ENCODE results near the gene NR1D1. TPM values are rescaled to one million over a fixed set of nuclear protein-coding genes. Genes with fewer than 3 reads are reported as not detected.

The NR1D1 gene
- total and polyA plus RNA-seq, 2 of the 13 experiments (the other 11 are each of a cell fraction or from before 2014, with no cell fraction given) = 2.1 to 2.7 TPM

DNA sequence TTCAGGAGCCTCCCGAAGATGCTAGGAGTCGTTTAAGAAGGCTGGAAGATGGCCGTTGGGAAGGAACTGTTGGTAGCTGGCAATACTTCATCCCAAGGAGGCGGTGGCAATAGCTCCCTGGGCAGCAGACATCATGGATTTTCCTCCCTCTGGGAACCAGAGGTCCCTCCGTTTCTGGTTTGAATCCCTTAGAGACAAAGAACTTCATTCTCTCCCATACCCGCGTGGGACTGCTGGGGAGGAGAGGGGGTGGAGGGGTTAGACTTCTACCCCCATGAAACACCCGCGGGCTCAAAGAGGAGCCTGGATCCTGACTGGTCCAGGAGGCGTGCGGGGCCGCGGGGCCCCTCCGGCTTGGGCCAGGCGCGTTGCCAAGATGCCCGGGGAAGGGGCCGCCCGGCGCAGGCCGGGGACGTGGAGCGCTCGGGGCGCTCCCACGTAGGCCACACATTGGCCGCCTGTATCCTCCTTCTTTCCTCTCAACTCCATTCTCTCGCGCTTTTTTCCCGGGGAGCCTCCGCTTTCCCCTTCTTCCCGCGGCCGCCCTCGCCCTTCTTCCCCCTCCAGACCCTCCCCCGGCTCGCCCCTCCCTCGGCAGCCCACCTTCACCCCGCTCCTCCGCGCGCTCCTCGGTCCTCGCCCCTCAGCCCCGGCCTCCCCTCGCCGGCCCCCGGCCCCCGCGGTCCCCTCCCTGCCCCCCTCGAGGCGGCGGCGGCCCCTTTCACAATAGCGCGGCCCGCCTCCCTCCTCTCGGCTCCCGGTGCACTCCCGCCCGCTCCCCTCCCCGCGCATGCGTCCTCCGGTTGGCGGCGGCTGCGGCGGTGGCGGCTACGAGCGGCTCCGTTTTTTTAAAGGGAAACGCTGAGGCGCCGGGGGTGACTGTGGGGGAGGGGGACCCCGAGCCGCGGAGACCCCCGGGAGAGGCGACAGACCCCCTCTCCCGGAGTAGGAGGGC, 21.1 kb upstream of the NR1D1 start, which contains the start of gene MSL1 (continued):
- TF ChIP-seq, protein P1, sequence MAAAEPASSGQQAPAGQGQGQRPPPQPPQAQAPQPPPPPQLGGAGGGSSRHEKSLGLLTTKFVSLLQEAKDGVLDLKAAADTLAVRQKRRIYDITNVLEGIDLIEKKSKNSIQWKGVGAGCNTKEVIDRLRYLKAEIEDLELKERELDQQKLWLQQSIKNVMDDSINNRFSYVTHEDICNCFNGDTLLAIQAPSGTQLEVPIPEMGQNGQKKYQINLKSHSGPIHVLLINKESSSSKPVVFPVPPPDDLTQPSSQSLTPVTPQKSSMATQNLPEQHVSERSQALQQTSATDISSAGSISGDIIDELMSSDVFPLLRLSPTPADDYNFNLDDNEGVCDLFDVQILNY (CRISPR knock-in tag; conservative IDR thresholded peaks at IDR 0.05) = no peak
- no peak; the same call in 1 of the 2 replicates for TF ChIP-seq KLF9 (CRISPR knock-in tag; IDR thresholded peaks at IDR 0.05; ENCODE audit: low read depth)
- no peak for TF ChIP-seq MIER3 (CRISPR knock-in tag; IDR thresholded peaks at IDR 0.05; ENCODE audit: borderline replicate concordance)
- TF ChIP-seq ZIK1 (CRISPR knock-in tag; IDR thresholded peaks at IDR 0.05; ENCODE audit: borderline replicate concordance, low read depth) = no peak
- TF ChIP-seq ZNF235 (CRISPR knock-in tag; IDR thresholded peaks at IDR 0.05; ENCODE audit: borderline replicate concordance) = no peak
- no peak for TF ChIP-seq SNRNP70 (IDR thresholded peaks at IDR 0.05; ENCODE audit: low read depth, low read length)
- TF ChIP-seq SALL2 (CRISPR knock-in tag; IDR thresholded peaks at IDR 0.05) = peak; percentile 33; the same call in 1 of the 2 replicates
- peak; percentile 54 for TF ChIP-seq PHF8 (CRISPR knock-in tag; IDR thresholded peaks at IDR 0.05)
- TF ChIP-seq ZNF343 (CRISPR knock-in tag; IDR thresholded peaks at IDR 0.05) = no peak
- no peak for TF ChIP-seq HDAC6 (IDR thresholded peaks at IDR 0.05; ENCODE audit: low read depth, low read length)
- no peak for TF ChIP-seq ESRRA (CRISPR knock-in tag; IDR thresholded peaks at IDR 0.05; ENCODE audit: low read depth)
- TF ChIP-seq SRSF9 (IDR thresholded peaks at IDR 0.05; ENCODE audit: borderline replicate concordance, insufficient read depth, low read depth, low read length, poor library complexity, severe bottlenecking) = no peak
- no peak for TF ChIP-seq ZNF10 (CRISPR knock-in tag; IDR thresholded peaks at IDR 0.05; ENCODE audit: borderline replicate concordance, low read depth)
- no peak for TF ChIP-seq HNRNPH1 (optimal IDR thresholded peaks at IDR 0.05; ENCODE audit: low read depth, low read length)
- TF ChIP-seq, protein P2, sequence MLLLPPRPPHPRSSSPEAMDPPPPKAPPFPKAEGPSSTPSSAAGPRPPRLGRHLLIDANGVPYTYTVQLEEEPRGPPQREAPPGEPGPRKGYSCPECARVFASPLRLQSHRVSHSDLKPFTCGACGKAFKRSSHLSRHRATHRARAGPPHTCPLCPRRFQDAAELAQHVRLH (CRISPR knock-in tag; IDR thresholded peaks at IDR 0.05; ENCODE audit: borderline replicate concordance, low read depth) = no peak
- no peak for TF ChIP-seq RFXAP (CRISPR knock-in tag; IDR thresholded peaks at IDR 0.05; ENCODE audit: borderline replicate concordance)
- TF ChIP-seq NFRKB (IDR thresholded peaks at IDR 0.05) = no peak
- TF ChIP-seq RNF2 (conservative IDR thresholded peaks at IDR 0.05; ENCODE audit: low read depth) = no peak
- TF ChIP-seq LCORL (IDR thresholded peaks at IDR 0.05) = no peak
- no peak for TF ChIP-seq LCORL (CRISPR knock-in tag; IDR thresholded peaks at IDR 0.05)
- no peak for TF ChIP-seq KDM3A (CRISPR knock-in tag; IDR thresholded peaks at IDR 0.05; ENCODE audit: low read depth)
- TF ChIP-seq ZFP36 (IDR thresholded peaks at IDR 0.05; ENCODE audit: borderline replicate concordance, low read depth, low read length, partially characterized antibody) = no peak
- peak; percentile 35 for TF ChIP-seq KDM2A (CRISPR knock-in tag; IDR thresholded peaks at IDR 0.05; ENCODE audit: borderline replicate concordance, low read depth)
- TF ChIP-seq POLR2A (IDR thresholded peaks at IDR 0.05; ENCODE audit: insufficient read depth in 1 of 2, low read depth in 2 of 2, low read length in 2 of 2) = peak in 1 of 2 experiments; percentile 54
- TF ChIP-seq, protein P3, sequence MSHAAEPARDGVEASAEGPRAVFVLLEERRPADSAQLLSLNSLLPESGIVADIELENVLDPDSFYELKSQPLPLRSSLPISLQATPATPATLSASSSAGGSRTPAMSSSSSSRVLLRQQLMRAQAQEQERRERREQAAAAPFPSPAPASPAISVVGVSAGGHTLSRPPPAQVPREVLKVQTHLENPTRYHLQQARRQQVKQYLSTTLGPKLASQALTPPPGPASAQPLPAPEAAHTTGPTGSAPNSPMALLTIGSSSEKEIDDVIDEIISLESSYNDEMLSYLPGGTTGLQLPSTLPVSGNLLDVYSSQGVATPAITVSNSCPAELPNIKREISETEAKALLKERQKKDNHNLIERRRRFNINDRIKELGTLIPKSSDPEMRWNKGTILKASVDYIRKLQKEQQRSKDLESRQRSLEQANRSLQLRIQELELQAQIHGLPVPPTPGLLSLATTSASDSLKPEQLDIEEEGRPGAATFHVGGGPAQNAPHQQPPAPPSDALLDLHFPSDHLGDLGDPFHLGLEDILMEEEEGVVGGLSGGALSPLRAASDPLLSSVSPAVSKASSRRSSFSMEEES (CRISPR knock-in tag; IDR thresholded peaks at IDR 0.05) = 0 out of 2 replicates have a peak, but pooled peaks have one; percentile 9
- TF ChIP-seq, protein P4, sequence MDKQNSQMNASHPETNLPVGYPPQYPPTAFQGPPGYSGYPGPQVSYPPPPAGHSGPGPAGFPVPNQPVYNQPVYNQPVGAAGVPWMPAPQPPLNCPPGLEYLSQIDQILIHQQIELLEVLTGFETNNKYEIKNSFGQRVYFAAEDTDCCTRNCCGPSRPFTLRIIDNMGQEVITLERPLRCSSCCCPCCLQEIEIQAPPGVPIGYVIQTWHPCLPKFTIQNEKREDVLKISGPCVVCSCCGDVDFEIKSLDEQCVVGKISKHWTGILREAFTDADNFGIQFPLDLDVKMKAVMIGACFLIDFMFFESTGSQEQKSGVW (CRISPR knock-in tag; IDR thresholded peaks at IDR 0.05; ENCODE audit: borderline replicate concordance) = no peak
- no peak for TF ChIP-seq IKZF4 (CRISPR knock-in tag; IDR thresholded peaks at IDR 0.05; ENCODE audit: borderline replicate concordance, low read depth, not compliant biosample characterization)
- 0 out of 2 replicates have a peak, but pooled peaks have one; percentile 38 for TF ChIP-seq ZNF572 (CRISPR knock-in tag; IDR thresholded peaks at IDR 0.05)
